ENCODE data around the gene TREML4. TPM values are rescaled to one million over a fixed set of nuclear protein-coding genes. Genes with fewer than 3 reads are reported as not detected.
A peak's percentile ranks its signal among the peaks of the same experiment; 100 is the strongest.

Gene TREML4
- total and polyA plus RNA-seq, 2 of the 8 experiments (the other 6 are each of a cell fraction or from before 2014, with no cell fraction given): not detected

GRCh38 chr6:41194386-41194785 is 33.8 kb upstream of the TREML4 start:
- Histone ChIP-seq H2AFZ (ENCODE audit: low read length) (no peak overlapping the region), H2BK15ac (ENCODE audit: low read length) (no peak overlapping the region), H4K8ac (ENCODE audit: extremely low read depth, insufficient read depth, low read length) (no peak overlapping the region), H3K4ac (replicated peaks; ENCODE audit: insufficient read length, low read depth, low read length) (no peak overlapping the region), H3K14ac (ENCODE audit: insufficient read length) (no peak overlapping the region), H2BK5ac (ENCODE audit: low read depth, low read length) (no peak overlapping the region), H3K4me3 (ENCODE audit: extremely low read depth in 1 of 4, insufficient read depth in 2 of 4, low read depth in 3 of 4, low read length in 4 of 4) (no peak overlapping the region), H3K23ac (ENCODE audit: insufficient read length) (no peak overlapping the region), H4K91ac (replicated peaks; ENCODE audit: insufficient read length, low read length) (no peak overlapping the region), H3K9me3 (ENCODE audit: insufficient read depth in 2 of 2, low read depth in 1 of 2, low read length in 1 of 2) (peaks cover 5 to 13% of the 10 kb centered on the region in 2 experiments; a peak in 3 of 4 replicates), H2BK12ac (ENCODE audit: low read depth, low read length) (no peak overlapping the region), H3K27ac (ENCODE audit: low read depth, low read length) (no peak overlapping the region), H2AK5ac (ENCODE audit: low read depth, low read length) (no peak overlapping the region), H3K9ac (replicated peaks in 1 of 4; ENCODE audit: extremely low read depth in 1 of 4, low read depth in 3 of 4, low read length in 3 of 4) (no peak overlapping the region), H3K4me2 (ENCODE audit: insufficient read depth in 1 of 2, low read depth in 2 of 2, low read length in 2 of 2) (no peak overlapping the region), H3K79me2 (ENCODE audit: control insufficient read depth in 1 of 2, insufficient read depth in 2 of 2, low read length in 2 of 2) (no peaks in the 10 kb centered on the region), H3K23me2 (ENCODE audit: low read depth, low read length) (no peaks in the 10 kb centered on the region), H2BK120ac (replicated peaks; ENCODE audit: low read depth, low read length) (no peak overlapping the region), H3K4me1 (replicated peaks in 1 of 4; ENCODE audit: control insufficient read depth in 3 of 4, insufficient read depth in 4 of 4, low read length in 3 of 4) (no peaks in the 10 kb centered on the region; a peak in 1 of 7 replicates), H3K79me1 (ENCODE audit: low read depth, low read length) (no peaks in the 10 kb centered on the region), H4K20me1 (replicated peaks in 1 of 2; ENCODE audit: control insufficient read depth in 1 of 2, insufficient read depth in 2 of 2, low read length in 2 of 2) (no peaks in the 10 kb centered on the region), H3K36me3 (ENCODE audit: control insufficient read depth in 2 of 4, insufficient read depth in 4 of 4, low read length in 3 of 4) (no peaks in the 10 kb centered on the region), H4K5ac (ENCODE audit: insufficient read length, low read depth, low read length) (no peak overlapping the region), H2BK20ac (ENCODE audit: low read length) (no peak overlapping the region), H3K18ac (ENCODE audit: extremely low read depth, low read length) (no peak overlapping the region), H3K27me3 (replicated peaks in 1 of 4; ENCODE audit: control insufficient read depth in 3 of 4, extremely low read depth in 1 of 4, insufficient read depth in 3 of 4, low read length in 3 of 4) (no peaks in the 10 kb centered on the region), H3K56ac (replicated peaks; ENCODE audit: insufficient read length, low read depth, low read length) (no peak overlapping the region)
- FAIRE-seq (no peak), DNase-seq (ENCODE audit: low read depth in 1 of 2, low spot score in 2 of 2) (peak in 1 of 2 experiments; percentile 17)
- WGBS, 2 experiments (ENCODE audit: extremely low coverage in 1 of 2, insufficient coverage in 1 of 2, insufficient read length in 1 of 2, insufficient replicate concordance in 2 of 2, low coverage in 1 of 2, low lambda C conversion rate in 2 of 2, missing lambda C conversion rate in 1 of 2): 93% methylated on average over 3 of the region's 3 CpGs; no CpG with 5 or more reads in 1 of the 2 experiments
- TF ChIP-seq SP1 (IDR thresholded peaks at IDR 0.05; ENCODE audit: low read depth, low read length) (no peak), RNF2 (IDR thresholded peaks at IDR 0.05; ENCODE audit: borderline replicate concordance, low read depth, low read length, missing control alignments, poor library complexity, severe bottlenecking) (no peak), SP2 (IDR thresholded peaks at IDR 0.05; ENCODE audit: low read length) (no peak), BRCA1 (IDR thresholded peaks at IDR 0.05; ENCODE audit: low read depth, low read length) (no peak), EGR1 (IDR thresholded peaks at IDR 0.05; ENCODE audit: borderline replicate concordance, low read depth, low read length) (no peak), SIX5 (IDR thresholded peaks at IDR 0.05; ENCODE audit: low read depth, low read length) (no peak)
- ChIA-PET POLR2A (ENCODE audit: partially characterized antibody) (no interaction called here), CTCF (ENCODE audit: partially characterized antibody) (interaction anchor here (1.0 to 3.6 kb wide), 3 partner anchors 10 to 113 kb away, joined by 3 to 20 read pairs (median 5); no protein-coding TSS in a partner anchor)
